Mesenteric fat pad (tissue), 1 donor: ENCODE results near the gene STAU1. TPM values are rescaled to one million over a fixed set of nuclear protein-coding genes. Genes with fewer than 3 reads are reported as not detected.
"Not testable (repeated sequence)": the region's sequence is repeated elsewhere in the genome, so short reads cannot be mapped to it uniquely, and the experiment has no call there.

ENCODE experiments used
- DNase-seq: peaks from one replicate; pipeline ENCODE4 v3.0.0-alpha.2; 2020; ENCODE audit warnings: low spot score
- total RNA-seq: library from RNA; stranded (reverse); fragmentation: NEBNext Ultra II Directional; extraction: Animal tissue kit (Norgen Biotek cat#: 25700); gene quantifications from one replicate; pipeline ENCODE4 v1.2.1, GENCODE V29; 2021
- donor health status: DM: yes; HTN: yes; CAD: no.

Gene STAU1
- total RNA-seq, 1 donor from 2014 or later: 84.1 TPM

GRCh38 chr20:49166534-49167449, 21.3 kb downstream of the STAU1 start:
- DNase-seq: no peak

- DNase-seq: no peak
These were observed 22.5 kb downstream of the STAU1 start for GRCh38 chr20:49165611-49166010.

- DNase-seq: no peak
These were observed 24.4 kb downstream of the STAU1 start for GRCh38 chr20:49163696-49164095.

DNA sequence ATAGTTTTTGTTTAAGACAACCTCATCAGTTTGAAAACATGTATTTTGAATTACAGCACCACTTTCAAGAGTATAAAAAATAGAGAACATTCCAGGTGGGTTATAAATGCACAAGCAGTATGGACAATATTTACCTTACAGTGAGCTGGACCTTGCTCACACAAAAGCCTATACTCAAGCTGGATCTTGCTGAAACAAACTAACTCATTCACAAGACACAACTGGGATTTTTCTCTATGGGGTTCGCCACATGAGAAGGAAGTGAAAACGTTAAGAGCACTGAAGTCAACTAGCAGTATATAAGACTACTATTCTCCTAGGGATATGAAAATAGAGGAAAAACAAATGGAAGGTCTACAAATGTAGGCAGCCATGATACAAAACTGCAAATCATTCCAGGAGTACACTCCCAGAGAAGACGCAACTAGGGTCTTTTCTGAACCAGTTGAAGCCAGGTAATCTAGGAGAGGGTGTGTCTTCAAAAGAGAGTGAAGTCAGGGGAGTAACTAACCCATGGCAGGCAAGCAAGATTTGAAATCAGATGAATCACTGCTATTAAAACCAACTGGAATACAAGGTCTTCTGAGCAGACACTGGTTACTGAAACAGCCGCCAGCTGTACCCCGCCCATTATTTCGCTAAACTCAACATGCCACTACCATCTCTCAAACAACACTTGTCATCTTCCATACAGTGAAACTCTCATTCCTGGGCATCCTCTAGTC, 26.5 kb downstream of the STAU1 start:
- DNase-seq: no peak

GRCh38 chr20:49160057-49160929, 27.8 kb downstream of the STAU1 start:
- DNase-seq: no peak

DNA sequence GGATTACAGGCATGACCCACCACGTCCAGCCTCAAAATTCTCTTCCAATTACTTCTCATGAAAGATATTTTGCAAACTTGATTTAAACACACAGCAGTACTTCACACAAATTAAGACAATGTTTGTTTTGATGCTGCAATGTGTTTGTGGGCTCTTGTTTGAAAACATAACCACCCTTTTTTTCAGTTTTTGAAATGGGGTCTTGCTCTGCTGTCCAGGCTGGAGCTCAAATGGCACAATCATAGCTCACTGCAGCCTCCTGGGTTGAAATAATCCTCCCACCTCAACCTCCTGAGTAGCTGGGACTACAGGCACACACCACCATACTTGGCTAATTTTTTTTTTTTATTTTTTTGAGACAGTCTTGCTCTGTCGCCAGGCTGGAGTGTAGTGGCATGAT, 31.0 kb downstream of the STAU1 start:
- DNase-seq: no peak

- DNase-seq: no peak
These were observed 31.7 kb downstream of the STAU1 start for GRCh38 chr20:49156481-49156880.

DNA sequence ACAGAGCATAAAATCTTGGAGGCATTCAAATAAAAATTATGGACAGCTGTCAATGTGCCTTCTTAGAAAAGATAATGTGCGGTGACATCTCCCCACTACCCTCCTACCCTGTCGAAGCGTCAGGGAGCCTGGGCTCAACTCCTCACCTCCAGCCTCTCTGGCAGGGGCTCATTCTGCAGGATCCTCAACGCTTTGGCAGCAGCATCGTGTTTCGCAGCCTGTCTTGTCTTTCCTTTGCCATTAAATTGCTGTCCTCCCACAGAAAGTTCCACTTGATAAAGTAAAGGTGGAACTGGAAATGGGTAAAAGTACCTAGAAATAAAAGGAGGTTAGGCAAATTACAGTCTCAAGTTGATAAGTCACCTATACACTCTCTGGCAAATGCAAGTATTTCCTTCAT, 36.7 kb downstream of the STAU1 start:
- no peak for DNase-seq

DNA sequence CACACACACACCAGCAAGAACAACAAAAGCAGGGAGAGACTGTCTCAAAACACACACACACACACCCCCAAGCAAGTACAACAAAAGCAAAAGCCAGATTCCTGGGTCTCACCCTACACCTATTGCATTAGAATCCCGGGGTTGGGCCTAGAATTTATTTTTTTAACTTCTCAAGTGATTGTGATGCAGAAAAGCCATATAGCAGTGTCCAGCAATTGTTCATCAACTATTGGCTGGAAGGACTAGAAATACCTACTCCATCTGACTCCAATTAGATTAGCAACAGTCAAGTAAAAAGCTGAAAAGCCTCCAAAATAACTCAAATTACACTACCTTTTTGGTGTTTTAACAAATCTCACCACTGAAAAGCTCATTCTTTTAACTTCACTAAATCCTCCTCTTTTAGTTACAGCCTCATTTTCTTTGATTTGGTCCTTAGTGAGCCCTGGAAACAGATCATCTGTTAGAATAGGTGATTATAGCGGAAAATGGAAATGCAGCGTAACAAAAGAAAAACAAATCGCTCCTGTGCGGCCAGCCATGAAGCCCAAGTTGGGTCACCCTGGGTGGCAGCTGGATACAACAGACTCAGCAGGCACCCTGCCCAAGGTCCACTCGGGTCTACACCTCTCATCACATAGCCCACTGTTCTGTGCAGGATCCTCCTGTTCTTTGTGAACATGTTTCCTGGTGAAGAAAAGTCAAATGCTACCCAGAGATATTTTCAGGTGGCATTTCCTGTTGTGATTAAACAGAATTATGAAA, 38.7 kb downstream of the STAU1 start:
- DNase-seq: no peak

GRCh38 chr20:49148601-49149000, 39.5 kb downstream of the STAU1 start:
- DNase-seq: no peak

DNA sequence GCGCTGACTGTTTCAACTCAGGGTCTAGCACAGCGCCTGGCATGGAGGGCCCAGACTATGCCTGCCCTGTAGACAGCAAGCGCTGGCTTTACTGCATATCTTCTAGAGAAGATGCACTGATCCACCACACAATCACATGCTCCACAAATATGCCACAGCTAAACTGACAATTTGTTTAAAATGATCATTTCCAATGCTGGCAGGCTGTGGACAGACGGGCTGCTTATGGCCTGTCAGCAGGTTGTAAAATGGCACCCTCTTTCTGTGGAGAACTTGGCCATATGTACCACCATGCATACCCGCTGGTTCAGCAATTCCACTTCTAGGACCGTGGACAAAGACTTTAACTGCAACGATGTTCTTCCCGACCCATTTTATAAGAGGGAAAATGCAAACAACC, 40.8 kb downstream of the STAU1 start:
- DNase-seq: no peak

GRCh38 chr20:49146442-49147225, 41.5 kb downstream of the STAU1 start:
- DNase-seq: no peak

- no peak for DNase-seq
These were observed 47.3 kb downstream of the STAU1 start for GRCh38 chr20:49140834-49141233.

DNA sequence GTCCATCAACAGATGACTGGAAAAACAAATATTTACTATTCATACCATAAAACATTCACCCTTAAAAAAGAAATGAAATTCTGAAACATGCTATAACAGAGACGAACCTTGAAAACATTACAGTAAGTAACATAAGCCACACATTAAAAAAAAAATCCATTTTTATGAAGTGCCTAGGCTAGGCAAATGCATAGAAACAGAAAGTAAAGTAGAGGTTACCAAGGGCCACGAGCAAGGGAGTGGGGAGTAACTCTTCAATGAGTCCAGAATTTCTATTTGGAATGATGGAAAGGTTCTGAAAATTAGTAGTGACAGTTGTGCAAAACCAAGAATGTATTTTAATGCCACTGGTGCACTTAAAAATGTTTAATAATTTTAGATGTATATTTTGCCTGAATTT, 47.7 kb downstream of the STAU1 start:
- DNase-seq: no peak

- DNase-seq: no peak
These were observed 49.7 kb downstream of the STAU1 start for GRCh38 chr20:49138431-49138830.

GRCh38 chr20:49136817-49137571, 51.1 kb downstream of the STAU1 start:
- DNase-seq: no peak

DNA sequence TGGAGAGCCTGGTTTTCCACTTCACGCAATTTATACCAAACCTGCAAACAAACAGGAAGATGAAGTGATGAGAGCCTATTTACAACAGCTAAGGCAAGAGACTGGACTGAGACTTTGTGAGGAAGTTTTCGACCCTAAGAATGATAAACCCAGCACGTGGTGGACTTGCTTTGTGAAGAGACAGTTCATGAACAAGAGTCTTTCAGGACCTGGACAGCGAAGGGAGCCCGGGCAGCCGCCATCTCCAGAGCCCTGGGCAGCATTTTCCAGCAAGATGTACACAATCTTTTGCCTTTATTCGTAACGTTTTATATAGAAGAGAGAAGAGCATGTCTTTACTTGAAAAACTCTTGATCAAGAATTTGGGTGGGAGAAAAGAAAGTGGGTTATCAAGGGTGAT, 53.3 kb downstream of the STAU1 start:
- DNase-seq: not testable (repeated sequence)

- no peak for DNase-seq
These were observed 54.6 kb downstream of the STAU1 start for GRCh38 chr20:49133571-49133970.

GRCh38 chr20:49132995-49133478, 55.1 kb downstream of the STAU1 start:
- DNase-seq: no peak
